Heart left ventricle (tissue), 16 donors: Measurements from ENCODE around the gene TMEM119. TPM values are rescaled to one million over a fixed set of nuclear protein-coding genes. Genes with fewer than 3 reads are reported as not detected.
A peak's percentile ranks its signal among the peaks of the same experiment; 100 is the strongest.
"Not testable (repeated sequence)": the region's sequence is repeated elsewhere in the genome, so short reads cannot be mapped to it uniquely, and the experiment has no call there.

Experiments
- ATAC-seq, 4 donors: fragments of 200-7000 bp; cut with Tn5 transposase; one replicate each; pipeline ENCODE4 v1.9.1; 2020 to 2022; ENCODE audit warnings: moderate library complexity in 4 of 4, mild to moderate bottlenecking in 3 of 4, moderate number of reproducible peaks in 1 of 4
- DNase-seq, 5 donors: peaks; one replicate each; pipeline ENCODE4 v3.0.0-alpha.2; 2020
- H3K27ac ChIP-seq, 12 donors: fragments of 200-600 bp; sonication (generic) in 4 of 12; one replicate each; pipeline versions ENCODE4 v1.5.0 to v1.8.0; 2016 to 2022; ENCODE audit warnings: mild to moderate bottlenecking in 2 of 12
- H3K27me3 ChIP-seq, 9 donors: fragments of 200-600 bp; sonication (generic) in 2 of 9; one replicate each; pipeline versions ENCODE4 v1.5.1 to v1.8.0; 2016 to 2022; ENCODE audit warnings: mild to moderate bottlenecking in 3 of 9
- H3K36me3 ChIP-seq, 9 donors: fragments of 200-600 bp; sonication (generic) in 2 of 9; one replicate each; pipeline versions ENCODE4 v1.5.0 to v1.8.0; 2018 to 2022; ENCODE audit warnings: mild to moderate bottlenecking in 2 of 9
- H3K4me1 ChIP-seq, 12 donors: fragments of 200-600 bp; sonication (generic) in 4 of 12; one replicate each; pipeline versions ENCODE4 v1.5.0 to v1.8.0; 2016 to 2022; ENCODE audit warnings: mild to moderate bottlenecking in 3 of 12
- H3K4me3 ChIP-seq, 12 donors: fragments of 200-600 bp; sonication (generic) in 4 of 12; one replicate each; pipeline versions ENCODE4 v1.5.0 to v1.8.0; 2017 to 2022; ENCODE audit warnings: mild to moderate bottlenecking in 9 of 12, moderate library complexity in 4 of 12
- H3K9me3 ChIP-seq, 12 donors: fragments of 200-600 bp; sonication (generic) in 4 of 12; one replicate each; pipeline versions ENCODE4 v1.5.0 to v1.8.0; 2016 to 2022; ENCODE audit warnings: mild to moderate bottlenecking in 1 of 12
- CTCF ChIP-seq, 12 donors: fragments of 200-600 bp; sonication (generic) in 4 of 12; IDR thresholded peaks; one replicate each; pipeline versions ENCODE4 v1.5.0 to v1.8.0; 2018 to 2022; ENCODE audit warnings: antibody characterized with exemption in 12 of 12, mild to moderate bottlenecking in 5 of 12
- POLR2A ChIP-seq, 2 donors: fragments of 450-650 bp; IDR thresholded peaks; one replicate each; pipeline ENCODE4 v1.6.1; 2017; ENCODE audit warnings: antibody characterized with exemption in 2 of 2, mild to moderate bottlenecking in 2 of 2, moderate library complexity in 2 of 2
- WGBS, 4 donors: extraction: QIAGEN DNeasy Blood & Tissue Kit in 2 of 4; methylation state at CpG; one replicate each; pipeline versions ENCODE4 v1.1.5 to v1.1.7; 2013 to 2018; 5-methylcytosine and 5-hydroxymethylcytosine counted together
- intact Hi-C, 10 donors: fragments of 100-400 bp; cut with DNase I; formaldehyde crosslinking; loops; one replicate each; pipeline versions ENCODE4 v1.11.1 to v1.14.2; 2022
- polyA plus RNA-seq, 2 donors: library from polyadenylated mRNA; stranded (reverse); fragments of 200-250 nt; gene quantifications; one replicate each; pipeline ENCODE4 v1.2.3, GENCODE V29; 2013
- total RNA-seq, 9 donors: library from RNA; depleted of rRNA in 2 of 9; stranded (reverse); fragments of >200 nt in 2 of 9; fragmentation: NEBNext Ultra II Directional in 3 of 9; extraction: Animal tissue kit (Norgen Biotek cat#: 25700) in 3 of 9; gene quantifications; one replicate each; pipeline versions ENCODE4 v1.1.0 to v1.2.4, GENCODE V29; 2016 to 2023
- donor health status: ischemic (EF 13 %, LVEDD 7.1; RV severe dilation, severe dysfunction).
- donor health status: healthy with polysubstance abuse.
- donor health status: DM: no; HTN: yes; CAD: no.
- donor health status: DM: no; HTN: no; CAD: no.
- donor health status: ischemic (EF 25% LVEDD 6.9; RV normal size, moderate dysfunction).
- donor health status: ischemic (EF 25% LVEDD 5.7; RV mildly dilated, moderate dysfunction).
- donor health status: healthy.
- donor health status: DM: yes; HTN: yes; CAD: no.
- donor health status: ischemic (EF 35%, LVEDD 5.7; RV mildly dilated, moderate dysfunction).
- donor health status: nonischemic (EF 11% LVEDD 7.7; RV severe dilation, severe dysfunction).
- donor health status: DM: yes; HTN: yes; CAD: no.
- donor health status: PGD.
- donor health status: ischemic (EF 29% LVEDD 5.4; RV normal size, mild dysfunction).
- donor health status: nonischemic (EF 23%, LVEDD 6.1; RV moderate dilation, normal function).

Gene TMEM119
- total and polyA plus RNA-seq, 11 donors, result 0.19 to 11.0 (median 2.2) TPM

GRCh38 chr12:108560321-108560721 is 37.6 kb downstream of the TMEM119 start:
- intact Hi-C loops, result loop anchor here (5.0 to 10.0 kb wide), 10 partner anchors 57 to 537 kb away; partner anchors contain the start of genes ALKBH2 (in 5 of the 10), UNG (in 5 of the 10), CORO1C (in 2 of the 10) and SSH1 (in 2 of the 10)
- TF ChIP-seq CTCF (IDR thresholded peaks at IDR 0.05) (no peak), POLR2A (IDR thresholded peaks at IDR 0.05) (no peak)
- H3K36me3 ChIP-seq, result peaks cover 0 to 41% (median 21%) of the 10 kb centered on the region in 9 donors
- H3K4me1 ChIP-seq, result peaks cover 7 to 78% (median 58%) of the 10 kb centered on the region in 12 donors
- no peaks in the 10 kb centered on the region for H3K27me3 ChIP-seq
- H3K27ac ChIP-seq, result peak overlapping the region in 9 of 12 donors; percentile 84 to 98 (median 96)
- H3K4me3 ChIP-seq, result peak overlapping the region; percentile 61 to 100 (median 89)
- H3K9me3 ChIP-seq, result no peaks in the 10 kb centered on the region
- WGBS, 4 donors, result 1 to 2% (median 1%) methylated on average over 11 to 12 of the region's 12 CpGs
- no peak for DNase-seq
- ATAC-seq, result no peak

GRCh38 chr12:108559748-108560147 is 38.1 kb downstream of the TMEM119 start:
- Histone ChIP-seq H3K27me3 (no peaks in the 10 kb centered on the region), H3K4me1 (peaks cover 7 to 78% (median 60%) of the 10 kb centered on the region in 12 donors), H3K36me3 (peaks cover 0 to 35% (median 15%) of the 10 kb centered on the region in 9 donors), H3K9me3 (no peaks in the 10 kb centered on the region), H3K4me3 (peak overlapping the region in 10 of 12 donors; percentile 61 to 100 (median 92)), H3K27ac (no peak overlapping the region)
- DNase-seq (no peak), ATAC-seq (no peak)
- 36 to 57% (median 47%) methylated on average over 3 of the region's 3 CpGs for WGBS, 4 donors
- intact Hi-C loops, result loop anchor here (5.0 to 10.0 kb wide), 10 partner anchors 58 to 538 kb away; partner anchors contain the start of genes ALKBH2 (in 5 of the 10), UNG (in 5 of the 10), CORO1C (in 2 of the 10) and SSH1 (in 2 of the 10)
- TF ChIP-seq POLR2A (IDR thresholded peaks at IDR 0.05), result no peak
- TF ChIP-seq CTCF (IDR thresholded peaks at IDR 0.05), result no peak

- ATAC-seq (no peak), DNase-seq (no peak)
- peaks cover 7 to 77% (median 56%) of the 10 kb centered on the region in 12 donors for H3K4me1 ChIP-seq
- peaks cover 0 to 29% (median 9%) of the 10 kb centered on the region in 9 donors for H3K36me3 ChIP-seq
- H3K9me3 ChIP-seq, result no peaks in the 10 kb centered on the region
- H3K4me3 ChIP-seq, result peak overlapping the region in 6 of 12 donors; percentile 91 to 100 (median 96)
- 82 to 87% (median 85%) methylated on average over 13 to 14 of the region's 14 CpGs for WGBS, 4 donors
- no peaks in the 10 kb centered on the region for H3K27me3 ChIP-seq
- intact Hi-C loops, result no loop called here
- TF ChIP-seq POLR2A (IDR thresholded peaks at IDR 0.05) (no peak), CTCF (IDR thresholded peaks at IDR 0.05) (no peak)
- H3K27ac ChIP-seq, result no peak overlapping the region
Observed at GRCh38 chr12:108559007-108559655, 38.8 kb downstream of the TMEM119 start.

GRCh38 chr12:108555383-108555782 is 42.5 kb downstream of the TMEM119 start:
- H3K9me3 ChIP-seq, H3K4me3 ChIP-seq, H3K27me3 ChIP-seq, DNase-seq, ATAC-seq, intact Hi-C loops, H3K27ac ChIP-seq: not testable (repeated sequence)
- Histone ChIP-seq H3K36me3 (peaks cover 0 to 26% (median 5%) of the 10 kb centered on the region in 9 donors), H3K4me1 (peaks cover 7 to 97% (median 49%) of the 10 kb centered on the region in 12 donors)
- WGBS, 4 donors, result 85 to 89% (median 87%) methylated on average over 9 of the region's 9 CpGs
